EH (cell line): ENCODE measurements around the gene MDM4.
A peak's percentile ranks its signal among the peaks of the same experiment; 100 is the strongest.
"Not testable (repeated sequence)": the region's sequence is repeated elsewhere in the genome, so short reads cannot be mapped to it uniquely, and the experiment has no call there.

Source experiments
- DNase-seq: peaks from one replicate; pipeline ENCODE4 v3.0.0-alpha.2; 2015; ENCODE audit warnings: low read depth

MDM4 gene

GRCh38 chr1:204517382-204517781 is 1.2 kb downstream of the MDM4 start:
- DNase-seq, result not testable (repeated sequence)

GRCh38 chr1:204520834-204521709 is 4.9 kb downstream of the MDM4 start:
- peak; percentile 54 for DNase-seq

- DNase-seq, result not testable (repeated sequence)
These were observed 5.8 kb downstream of the MDM4 start for GRCh38 chr1:204521941-204522521.

DNA sequence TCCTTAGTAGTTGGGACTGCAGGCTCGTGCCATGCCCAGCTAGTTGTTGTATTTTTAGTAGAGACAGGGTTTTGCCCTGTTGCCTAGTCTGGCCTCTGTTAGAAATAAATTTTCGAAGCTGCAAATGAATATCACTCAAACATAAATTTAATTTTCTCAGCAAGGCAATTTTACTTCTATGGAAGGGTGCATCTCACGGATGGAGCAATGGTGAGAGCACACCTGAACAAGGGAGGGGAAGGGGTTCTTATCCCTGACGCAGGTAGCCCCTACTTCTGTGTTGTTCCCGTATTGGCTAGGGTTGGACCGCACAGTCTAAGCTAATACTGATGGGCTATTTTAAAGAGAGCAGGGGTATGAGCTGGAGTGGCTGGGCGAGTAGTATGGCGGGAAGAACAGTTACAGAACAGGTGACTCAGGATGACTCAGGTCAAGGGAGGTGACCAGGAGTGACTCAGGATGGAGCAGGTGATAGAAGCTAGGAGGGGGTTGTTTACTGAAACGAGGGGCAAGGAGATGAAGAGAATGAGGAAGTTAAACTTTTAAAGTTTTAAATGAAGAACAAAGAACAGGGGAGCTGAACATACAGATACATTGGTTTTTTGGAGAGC is 7.5 kb downstream of the MDM4 start:
- no peak for DNase-seq

GRCh38 chr1:204524986-204525385 is 8.8 kb downstream of the MDM4 start:
- no peak for DNase-seq

DNA sequence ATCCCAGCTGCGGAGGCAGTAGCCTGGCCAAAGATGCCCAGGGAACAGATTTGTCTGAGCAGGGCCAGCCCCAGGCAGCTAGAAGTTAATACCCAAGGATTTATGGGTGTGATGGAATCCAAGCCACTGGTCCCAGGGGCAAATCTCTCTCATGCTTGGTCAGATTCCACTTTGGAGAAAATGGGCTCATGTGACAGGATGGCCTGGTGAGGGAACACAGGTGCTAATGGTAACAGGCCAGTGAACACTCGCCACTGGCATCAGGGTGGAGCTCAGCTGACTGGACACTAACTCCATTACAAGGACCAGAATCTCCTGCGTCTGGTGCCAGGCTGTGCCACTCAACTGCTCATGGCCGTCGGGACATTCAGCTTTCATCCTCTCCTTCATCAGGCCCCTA is 12.0 kb downstream of the MDM4 start:
- DNase-seq, result no peak

DNA sequence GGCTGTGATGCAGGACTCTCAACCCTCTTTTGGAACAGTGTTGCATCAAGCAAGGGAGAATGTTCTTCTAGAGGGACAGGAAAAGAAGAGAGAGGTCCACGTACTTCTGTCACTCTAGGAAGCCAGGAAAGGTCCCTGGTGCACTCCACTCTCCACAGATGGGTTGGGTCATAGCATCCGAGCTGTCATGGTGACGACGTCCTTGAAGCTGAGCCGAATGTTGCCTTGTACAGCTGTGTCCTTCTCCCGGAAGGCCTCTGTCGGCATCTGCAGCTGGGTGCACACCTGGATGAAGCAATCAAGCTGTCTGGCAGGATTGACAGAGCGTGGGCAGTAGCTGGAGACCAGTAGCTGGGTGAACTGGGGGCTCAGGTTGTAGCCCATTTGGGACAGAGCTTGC is 12.5 kb downstream of the MDM4 start:
- DNase-seq, result no peak

DNA sequence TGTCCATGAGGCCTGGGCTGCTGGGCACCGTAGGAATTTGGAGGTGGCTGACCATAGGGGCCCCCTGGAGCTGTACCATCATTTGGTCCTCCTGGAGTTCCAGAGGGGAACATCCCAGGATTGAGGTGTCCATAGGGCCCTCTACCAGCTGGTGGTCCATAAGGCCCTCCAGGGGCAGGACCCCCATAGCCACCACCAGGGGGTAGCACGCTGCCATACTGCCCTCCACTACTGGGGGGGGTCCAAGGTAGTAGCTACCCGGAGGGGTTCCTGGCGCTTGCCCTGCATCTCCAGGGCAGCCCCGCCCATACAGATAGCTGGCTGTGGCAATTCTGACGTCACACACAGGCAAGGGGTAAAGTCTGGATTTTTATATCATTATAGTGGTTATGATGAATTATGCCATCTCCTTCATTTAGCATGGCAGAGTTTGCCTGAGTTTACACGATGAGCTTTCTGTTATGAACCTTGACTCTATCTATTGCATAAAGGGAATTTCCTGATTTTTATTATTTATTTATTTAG is 13.2 kb downstream of the MDM4 start:
- DNase-seq, result no peak

- DNase-seq, result no peak
These were observed 14.7 kb downstream of the MDM4 start for GRCh38 chr1:204530932-204531331.

DNA sequence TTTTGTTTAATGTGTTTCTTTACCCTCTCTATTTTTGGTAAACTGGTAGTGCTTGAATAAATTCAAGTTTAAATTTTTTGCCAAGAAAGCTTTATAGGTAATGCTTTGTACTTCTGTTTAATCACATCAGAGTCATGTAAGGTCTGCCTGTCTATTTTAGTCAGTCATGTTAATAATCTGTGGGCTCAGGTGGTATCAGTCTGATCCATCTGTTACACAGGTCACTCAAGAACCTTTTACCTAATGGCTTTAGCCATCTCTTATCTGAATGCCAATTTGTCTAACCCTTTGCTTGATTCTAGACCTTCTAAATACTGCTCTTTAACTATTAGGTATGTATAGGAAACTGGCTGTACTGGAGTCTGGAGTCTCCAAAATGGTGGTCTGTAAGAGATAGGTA is 16.6 kb downstream of the MDM4 start:
- no peak for DNase-seq

- no peak for DNase-seq
These were observed 25.4 kb downstream of the MDM4 start for GRCh38 chr1:204541626-204542025.

DNA sequence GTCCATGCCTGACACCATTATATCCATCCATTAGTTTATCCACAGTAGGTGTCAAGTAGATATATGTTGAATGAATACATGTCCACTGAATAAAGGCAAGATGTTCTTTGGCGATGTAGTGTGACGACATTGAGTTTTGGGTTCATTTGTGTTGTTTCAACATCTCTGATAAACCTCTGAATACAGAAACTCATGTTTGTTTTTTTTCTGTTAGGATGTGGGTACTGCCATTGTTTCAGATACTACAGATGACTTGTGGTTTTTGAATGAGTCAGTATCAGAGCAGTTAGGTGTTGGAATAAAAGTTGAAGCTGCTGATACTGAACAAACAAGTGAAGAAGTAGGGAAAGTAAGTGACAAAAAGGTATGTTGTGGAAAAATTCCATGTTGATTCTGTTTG is 28.1 kb downstream of the MDM4 start:
- DNase-seq, result peak; percentile 42

- peak; percentile 45 for DNase-seq
These were observed 29.0 kb downstream of the MDM4 start for GRCh38 chr1:204545202-204545601.

- no peak for DNase-seq
These were observed 29.7 kb downstream of the MDM4 start for GRCh38 chr1:204545881-204546280.

DNA sequence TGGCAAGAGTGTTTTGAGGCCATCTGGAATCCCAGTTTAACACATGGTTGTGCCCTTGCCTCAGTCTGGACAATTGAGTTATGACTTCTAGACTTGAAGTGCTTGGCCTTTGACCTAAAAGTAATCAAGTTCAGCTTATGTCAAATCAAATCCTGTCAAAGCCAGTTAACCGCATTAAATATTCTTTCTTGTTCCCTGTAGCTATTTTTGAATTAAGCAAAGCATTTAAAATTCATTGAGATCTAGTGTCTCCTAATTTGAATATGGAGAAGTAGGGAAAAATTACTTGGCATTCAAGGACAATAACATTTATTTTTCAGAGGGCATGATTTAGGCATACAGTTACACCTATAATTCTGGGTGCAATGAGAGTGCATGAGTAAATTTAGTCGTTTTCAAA is 32.1 kb downstream of the MDM4 start:
- DNase-seq, result no peak

- DNase-seq, result no peak
These were observed 33.1 kb downstream of the MDM4 start for GRCh38 chr1:204549313-204549712.

- no peak for DNase-seq
These were observed 34.7 kb downstream of the MDM4 start for GRCh38 chr1:204550926-204551325.

DNA sequence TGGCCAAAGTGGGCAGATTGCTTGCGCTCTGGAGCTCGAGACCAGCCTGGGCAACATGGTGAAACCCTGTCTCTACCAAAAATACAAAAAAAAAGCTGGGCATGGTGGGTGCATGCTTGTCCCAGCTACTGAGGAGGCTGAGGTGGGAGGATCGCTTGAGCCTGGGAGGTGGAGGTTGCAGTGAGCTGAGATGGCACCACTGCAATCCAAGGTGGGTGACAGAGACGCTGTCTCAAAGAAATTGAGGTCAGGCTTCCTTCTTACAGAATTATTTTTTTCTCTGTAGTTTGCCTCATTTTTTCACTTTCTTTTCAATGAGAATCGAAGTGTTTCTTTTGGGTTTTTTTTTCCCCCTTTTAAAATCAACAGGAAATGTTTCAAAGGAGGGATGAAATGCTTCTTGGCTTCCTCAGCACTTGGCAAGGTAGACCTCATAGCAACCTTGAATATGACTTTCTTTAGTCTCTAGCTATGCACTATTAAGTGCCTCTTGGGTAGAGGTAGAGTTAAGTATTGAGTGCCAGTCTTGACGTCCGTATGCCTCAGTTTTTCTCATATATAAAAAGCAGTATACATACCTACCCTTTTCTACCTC is 40.3 kb downstream of the MDM4 start:
- no peak for DNase-seq

DNA sequence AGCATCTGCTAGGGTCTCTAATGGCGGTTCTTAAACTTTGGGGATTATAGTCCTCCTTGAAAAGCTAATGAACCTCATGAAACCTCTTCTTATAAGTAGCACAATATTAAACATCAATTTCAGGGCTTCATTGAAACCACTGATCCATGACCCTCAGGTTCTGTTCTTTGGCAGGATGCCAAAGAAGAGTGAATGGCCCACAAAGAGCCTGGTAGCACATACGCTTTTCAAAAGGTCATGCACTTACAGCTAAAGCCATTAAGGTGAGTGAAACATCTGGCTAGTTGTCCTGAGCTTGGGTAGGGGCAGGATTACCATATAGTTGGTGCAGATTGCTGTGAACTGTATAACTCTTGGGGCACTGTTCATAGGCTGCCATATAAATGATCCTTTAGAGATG is 42.3 kb downstream of the MDM4 start:
- DNase-seq, result no peak

DNA sequence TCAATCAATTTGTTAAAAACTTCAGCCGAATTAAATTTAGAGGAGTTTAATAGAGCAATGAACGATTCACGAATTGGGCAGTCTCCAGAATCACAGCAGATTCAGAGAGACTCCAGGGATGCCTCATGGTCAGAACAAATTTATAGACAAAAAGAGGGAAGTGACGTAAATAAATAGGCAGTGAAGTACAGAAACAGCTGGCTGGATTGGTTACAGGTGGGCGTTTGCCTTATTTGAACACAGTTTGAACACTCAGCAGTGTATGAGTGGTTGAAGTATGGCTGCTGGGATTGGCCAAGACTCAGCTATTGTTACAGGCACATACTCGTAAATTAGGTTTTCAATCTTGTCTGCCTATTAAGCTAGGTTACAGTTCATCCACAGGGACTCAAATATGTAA is 43.8 kb downstream of the MDM4 start:
- DNase-seq, result not testable (repeated sequence)

DNA sequence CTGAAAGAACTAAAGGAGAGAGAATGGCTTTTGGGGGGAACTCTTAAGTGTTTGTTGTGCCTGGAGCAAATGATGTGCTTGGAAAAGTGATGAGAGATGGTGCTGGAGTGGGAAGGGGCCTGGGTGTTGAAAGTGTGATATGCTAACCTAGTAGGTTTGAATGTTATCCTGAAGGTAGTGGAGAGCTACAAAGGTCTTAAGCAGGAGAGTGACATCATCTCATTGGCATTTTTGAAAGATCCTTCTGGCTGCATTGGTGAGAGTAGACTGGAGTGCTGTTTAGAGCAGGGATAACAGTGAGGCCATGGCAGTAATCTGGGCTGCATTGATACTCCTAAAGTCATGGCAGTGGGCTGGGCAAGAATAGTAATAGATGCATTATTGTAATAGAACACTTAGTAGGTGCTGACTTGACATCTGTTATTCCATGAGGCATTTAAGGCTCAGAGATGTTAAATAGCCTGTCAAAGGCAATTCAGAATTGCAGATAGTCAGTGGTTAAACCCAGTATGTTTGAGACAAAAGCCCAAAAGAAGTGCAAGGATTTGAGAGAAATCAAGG is 44.5 kb downstream of the MDM4 start:
- peak; percentile 65 for DNase-seq
